ENCODE measurements around the gene ZNF423.

Gene ZNF423

DNA sequence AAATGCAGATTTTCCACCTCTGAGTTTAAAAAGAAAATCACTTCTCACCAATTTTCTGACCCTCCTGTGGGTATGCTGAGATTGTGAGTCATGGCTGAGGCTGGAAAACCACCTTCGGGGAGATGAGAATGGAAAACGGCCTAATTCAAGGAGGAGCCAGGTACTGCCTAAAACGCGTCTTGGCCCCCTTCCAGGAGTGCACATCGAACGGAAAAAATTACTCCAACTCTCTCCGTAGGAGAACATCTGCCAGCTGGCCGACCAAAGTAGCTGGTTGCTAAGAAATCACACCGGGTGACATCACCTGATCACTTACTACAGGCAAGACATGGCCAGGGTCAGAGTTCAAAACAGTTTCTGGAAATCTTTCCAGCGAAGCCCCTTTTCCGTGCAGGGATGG is 107.6 kb downstream of the ZNF423 start:
- H3K9me3 ChIP-seq (ENCODE audit: severe bottlenecking): no peaks in the 10 kb centered on the region
- H3K36me3 ChIP-seq: no peaks in the 10 kb centered on the region
- TF ChIP-seq CTCF (IDR thresholded peaks at IDR 0.05; ENCODE audit: low read depth, low read length): no peak
- no peaks in the 10 kb centered on the region for H3K27me3 ChIP-seq (ENCODE audit: insufficient read depth, low read depth, severe bottlenecking)
- H3K27ac ChIP-seq: no peak overlapping the region
- no peak for DNase-seq
- H3K4me3 ChIP-seq (ENCODE audit: low read depth, low read length): no peak overlapping the region

DNA sequence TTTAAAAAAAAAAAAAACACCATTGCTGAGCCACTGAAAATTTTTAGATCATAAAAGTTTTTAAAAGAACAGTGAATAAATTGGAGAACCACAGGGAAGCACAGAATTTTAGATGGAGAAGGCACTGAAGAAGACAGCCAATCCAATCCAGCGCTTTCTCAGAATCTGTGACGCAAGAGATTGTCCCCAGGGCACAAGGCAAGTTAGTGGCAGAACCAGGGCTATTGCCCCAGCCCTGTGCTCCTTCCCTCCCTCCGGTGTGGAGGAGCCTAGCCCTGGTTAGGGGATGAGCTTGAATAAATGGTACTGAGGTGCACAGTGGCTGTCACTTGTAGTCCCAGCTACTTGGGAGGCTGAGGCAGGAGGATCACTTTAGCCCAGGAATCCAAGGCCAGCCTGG is 108.3 kb downstream of the ZNF423 start:
- no peak overlapping the region for H3K4me3 ChIP-seq (ENCODE audit: low read depth, low read length)
- H3K27ac ChIP-seq: no peak overlapping the region
- TF ChIP-seq CTCF (IDR thresholded peaks at IDR 0.05; ENCODE audit: low read depth, low read length): no peak
- no peaks in the 10 kb centered on the region for H3K27me3 ChIP-seq (ENCODE audit: insufficient read depth, low read depth, severe bottlenecking)
- no peak for DNase-seq
- no peaks in the 10 kb centered on the region for H3K9me3 ChIP-seq (ENCODE audit: severe bottlenecking)
- no peaks in the 10 kb centered on the region for H3K36me3 ChIP-seq

DNA sequence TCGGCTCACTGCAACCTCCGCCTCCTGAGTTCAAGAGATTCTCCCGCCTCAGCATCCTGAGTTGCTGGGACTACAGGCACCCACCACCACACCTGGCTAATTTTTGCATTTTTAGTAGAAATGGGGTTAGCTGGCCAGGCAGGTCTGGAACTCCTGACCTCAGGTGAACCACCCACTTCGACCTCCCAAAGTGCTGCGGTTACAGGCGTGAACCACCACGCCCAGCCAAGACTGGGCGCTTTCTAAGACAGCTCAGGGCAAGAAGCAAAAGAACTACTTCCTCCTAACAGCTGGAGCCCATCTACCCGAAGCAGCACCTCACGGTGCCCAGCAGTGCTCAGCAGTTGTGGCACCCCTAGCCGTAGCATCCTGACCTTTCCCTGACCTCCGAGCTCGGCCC is 109.4 kb downstream of the ZNF423 start:
- H3K9me3 ChIP-seq (ENCODE audit: severe bottlenecking): no peaks in the 10 kb centered on the region
- no peak overlapping the region for H3K27ac ChIP-seq
- H3K36me3 ChIP-seq: no peaks in the 10 kb centered on the region
- no peak for TF ChIP-seq CTCF (IDR thresholded peaks at IDR 0.05; ENCODE audit: low read depth, low read length)
- no peaks in the 10 kb centered on the region for H3K27me3 ChIP-seq (ENCODE audit: insufficient read depth, low read depth, severe bottlenecking)
- DNase-seq: no peak
- no peak overlapping the region for H3K4me3 ChIP-seq (ENCODE audit: low read depth, low read length)

GRCh38 chr16:49745311-49745747 is 110.6 kb downstream of the ZNF423 start:
- Histone ChIP-seq H3K4me3 (ENCODE audit: low read depth, low read length) (no peak overlapping the region), H3K9me3 (ENCODE audit: severe bottlenecking) (no peaks in the 10 kb centered on the region), H3K36me3 (no peaks in the 10 kb centered on the region), H3K27me3 (ENCODE audit: insufficient read depth, low read depth, severe bottlenecking) (no peaks in the 10 kb centered on the region), H3K27ac (no peak overlapping the region)
- TF ChIP-seq CTCF (IDR thresholded peaks at IDR 0.05; ENCODE audit: low read depth, low read length): no peak
- DNase-seq: no peak

- no peak for TF ChIP-seq CTCF (IDR thresholded peaks at IDR 0.05; ENCODE audit: low read depth, low read length)
- no peak for DNase-seq
- no peak overlapping the region for H3K4me3 ChIP-seq (ENCODE audit: low read depth, low read length)
- no peak overlapping the region for H3K27ac ChIP-seq
- H3K9me3 ChIP-seq (ENCODE audit: severe bottlenecking): no peaks in the 10 kb centered on the region
- H3K36me3 ChIP-seq: no peaks in the 10 kb centered on the region
- no peaks in the 10 kb centered on the region for H3K27me3 ChIP-seq (ENCODE audit: insufficient read depth, low read depth, severe bottlenecking)
Measured at GRCh38 chr16:49744244-49745220, 111.4 kb downstream of the ZNF423 start.
